RWPE1 (cell line): Measurements from ENCODE around the gene EEF1A2.

Source experiments
- CTCF ChIA-PET: fragments of 350-600 bp; sonication (Branson Sonifier 250); formaldehyde crosslinking; extraction: SDS; loops from one replicate; lab custom pipeline; 2021; lab: Yijun Ruan, JAX
- POLR2A ChIA-PET: fragments of 400-600 bp; formaldehyde crosslinking; extraction: SDS; loops from one replicate; lab custom pipeline; 2020; ENCODE audit warnings: antibody characterized with exemption; ENCODE audit not compliant: low non-redundant PET; lab: Yijun Ruan, JAX
- DNase-seq: peaks from one replicate; pipeline ENCODE4 v3.0.0; 2012; ENCODE audit warnings: low spot score
- H3K27ac ChIP-seq: fragments of 450-650 bp; 2 replicates; pipeline ENCODE4 v1.5.1; 2017
- TF ChIP-seq, protein P1 (sequence below): fragments of 450-650 bp; conservative IDR thresholded peaks from 2 replicates; pipeline ENCODE4 v1.5.1; 2017; ENCODE audit warnings: low read depth, mild to moderate bottlenecking

Gene EEF1A2

DNA sequence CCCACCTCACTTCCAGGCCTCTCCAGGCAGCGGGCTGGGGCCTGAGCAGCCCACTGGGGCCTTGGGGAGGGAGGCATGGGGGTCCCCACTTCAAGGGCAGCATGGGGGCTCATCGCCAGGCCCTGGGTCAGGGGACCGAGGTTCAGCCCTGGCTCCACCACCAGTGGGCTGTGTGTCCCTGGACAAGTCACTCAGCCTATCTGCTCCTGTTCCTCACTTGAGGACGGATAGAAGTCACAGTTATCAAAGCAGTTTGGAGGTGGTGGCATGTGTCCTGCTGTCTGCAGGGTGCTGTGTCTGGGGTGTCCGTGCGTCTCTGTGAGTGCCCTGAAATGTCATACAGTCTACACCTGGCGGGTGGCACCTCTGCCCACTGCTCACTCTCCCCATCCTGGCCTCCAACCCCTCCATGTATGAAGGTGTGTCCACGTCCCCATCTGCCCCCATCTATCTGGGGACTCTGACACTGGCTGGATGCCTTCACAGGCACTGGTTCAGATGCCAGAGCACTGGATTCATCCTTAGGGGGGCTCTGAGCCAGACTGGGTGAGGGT, 3.6 kb downstream of the EEF1A2 start:
- TF ChIP-seq, protein P1, sequence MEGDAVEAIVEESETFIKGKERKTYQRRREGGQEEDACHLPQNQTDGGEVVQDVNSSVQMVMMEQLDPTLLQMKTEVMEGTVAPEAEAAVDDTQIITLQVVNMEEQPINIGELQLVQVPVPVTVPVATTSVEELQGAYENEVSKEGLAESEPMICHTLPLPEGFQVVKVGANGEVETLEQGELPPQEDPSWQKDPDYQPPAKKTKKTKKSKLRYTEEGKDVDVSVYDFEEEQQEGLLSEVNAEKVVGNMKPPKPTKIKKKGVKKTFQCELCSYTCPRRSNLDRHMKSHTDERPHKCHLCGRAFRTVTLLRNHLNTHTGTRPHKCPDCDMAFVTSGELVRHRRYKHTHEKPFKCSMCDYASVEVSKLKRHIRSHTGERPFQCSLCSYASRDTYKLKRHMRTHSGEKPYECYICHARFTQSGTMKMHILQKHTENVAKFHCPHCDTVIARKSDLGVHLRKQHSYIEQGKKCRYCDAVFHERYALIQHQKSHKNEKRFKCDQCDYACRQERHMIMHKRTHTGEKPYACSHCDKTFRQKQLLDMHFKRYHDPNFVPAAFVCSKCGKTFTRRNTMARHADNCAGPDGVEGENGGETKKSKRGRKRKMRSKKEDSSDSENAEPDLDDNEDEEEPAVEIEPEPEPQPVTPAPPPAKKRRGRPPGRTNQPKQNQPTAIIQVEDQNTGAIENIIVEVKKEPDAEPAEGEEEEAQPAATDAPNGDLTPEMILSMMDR, result no peak
- ChIA-PET CTCF (interaction anchor here (0.6 to 2.0 kb wide), 12 partner anchors 10 to 479 kb away, joined by 3 to 20 read pairs (median 8); partner anchors contain the start of genes PPDPF and PTK6), POLR2A (interaction anchor here (2.4 kb wide), 1 partner anchor 25 kb away, joined by 25 read pairs; the partner anchor contains the start of gene PPDPF)
- DNase-seq, result no peak
- no peak overlapping the region for H3K27ac ChIP-seq

DNA sequence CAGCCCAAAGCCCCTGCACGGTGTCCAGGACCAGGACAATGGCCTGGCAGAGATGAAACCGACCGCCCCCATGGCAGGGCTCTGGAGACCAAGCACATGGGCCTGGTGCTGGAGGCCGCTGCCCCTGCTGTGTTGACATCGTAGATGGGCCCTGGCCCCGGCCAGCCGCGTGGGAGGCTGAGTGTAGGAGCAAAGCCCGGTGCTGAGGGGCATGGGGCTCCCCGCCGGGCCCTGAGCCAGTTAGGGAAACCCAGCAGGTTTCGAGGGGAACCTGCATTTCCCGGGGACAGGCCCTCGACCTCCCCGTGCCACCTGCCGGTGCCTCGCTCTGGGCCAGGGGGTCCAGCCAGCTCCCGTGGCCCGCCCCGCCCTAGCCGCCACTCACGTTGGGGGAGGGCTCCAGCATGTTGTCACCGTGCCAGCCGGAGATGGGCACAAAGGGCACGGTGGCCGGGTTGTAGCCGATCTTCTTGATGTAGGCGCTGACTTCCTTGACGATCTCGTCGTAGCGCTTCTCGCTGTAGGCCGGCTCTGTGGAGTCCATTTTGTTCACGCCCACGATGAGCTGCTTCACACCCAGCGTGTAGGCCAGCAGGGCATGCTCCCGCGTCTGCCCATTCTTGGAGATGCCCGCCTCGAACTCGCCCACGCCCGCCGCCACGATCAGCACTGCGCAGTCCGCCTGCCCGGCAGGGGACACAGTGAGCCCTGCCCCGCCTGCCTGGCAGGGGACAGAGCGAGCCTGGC, 4.3 kb downstream of the EEF1A2 start:
- CTCF ChIA-PET, result interaction anchor here (0.7 to 1.2 kb wide), 3 partner anchors 23 to 544 kb away, joined by 3 to 4 read pairs (median 3); no protein-coding TSS in a partner anchor
- POLR2A ChIA-PET, result no interaction called here

DNA sequence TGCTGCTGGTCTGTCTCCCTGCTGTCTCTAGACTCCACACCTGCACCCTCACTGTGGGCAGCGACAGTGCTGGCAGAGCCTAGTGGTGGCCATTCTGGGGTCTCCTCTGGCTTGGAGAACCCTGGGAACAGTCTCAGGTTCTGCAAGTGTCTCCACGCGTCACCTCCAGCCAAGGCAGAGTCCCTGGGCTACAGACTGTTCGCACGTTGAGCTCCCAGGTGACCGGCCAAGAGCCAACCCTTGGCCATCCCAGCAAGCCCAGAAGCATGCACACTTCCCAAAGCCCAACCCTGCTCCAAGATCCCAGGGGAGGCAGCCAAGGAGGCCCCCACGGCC, 4.8 kb downstream of the EEF1A2 start:
- no peak overlapping the region for H3K27ac ChIP-seq
- DNase-seq, result no peak
- TF ChIP-seq, protein P1, result no peak
- ChIA-PET CTCF (interaction anchor here (0.6 to 1.2 kb wide), 3 partner anchors 23 to 545 kb away, joined by 3 to 4 read pairs (median 3); no protein-coding TSS in a partner anchor), POLR2A (interaction anchor here (0.8 kb wide), 1 partner anchor 26 kb away, joined by 5 read pairs; the partner anchor contains the start of gene PPDPF)

More for the DNA sequence above, 4.3 kb downstream of the EEF1A2 start:
- DNase-seq, result no peak
- TF ChIP-seq, protein P1, result no peak
- no peak overlapping the region for H3K27ac ChIP-seq

DNA sequence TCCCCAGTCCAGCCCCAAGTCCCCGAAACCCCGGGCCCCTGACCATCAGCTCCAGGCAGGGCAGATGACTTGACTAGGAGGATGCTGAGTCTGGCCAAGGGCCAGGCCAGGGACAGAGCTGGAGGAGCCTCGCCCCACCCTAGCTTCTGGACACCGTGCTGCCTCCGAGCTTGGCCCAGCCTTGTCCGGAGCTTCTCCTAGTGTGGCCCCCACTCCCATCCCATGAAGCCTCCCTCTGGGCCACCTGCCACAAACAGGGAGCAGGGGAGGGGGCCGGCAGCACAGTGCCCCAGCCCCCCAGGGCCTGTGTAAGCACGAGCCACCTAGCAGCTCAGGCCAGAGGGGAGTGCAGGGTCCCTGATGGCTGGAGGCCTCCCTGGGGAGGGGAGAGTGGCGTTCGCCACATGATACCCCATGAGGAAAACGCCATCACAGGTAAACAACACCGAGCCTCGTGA, 5.3 kb downstream of the EEF1A2 start:
- DNase-seq, result no peak
- no peak overlapping the region for H3K27ac ChIP-seq
- ChIA-PET POLR2A (interaction anchor here (0.8 kb wide), 1 partner anchor 27 kb away, joined by 5 read pairs; the partner anchor contains the start of gene PPDPF), CTCF (interaction anchor here (0.5 to 1.2 kb wide), 4 partner anchors 24 to 545 kb away, joined by 3 to 6 read pairs (median 4); no protein-coding TSS in a partner anchor)
- TF ChIP-seq, protein P1, result no peak

DNA sequence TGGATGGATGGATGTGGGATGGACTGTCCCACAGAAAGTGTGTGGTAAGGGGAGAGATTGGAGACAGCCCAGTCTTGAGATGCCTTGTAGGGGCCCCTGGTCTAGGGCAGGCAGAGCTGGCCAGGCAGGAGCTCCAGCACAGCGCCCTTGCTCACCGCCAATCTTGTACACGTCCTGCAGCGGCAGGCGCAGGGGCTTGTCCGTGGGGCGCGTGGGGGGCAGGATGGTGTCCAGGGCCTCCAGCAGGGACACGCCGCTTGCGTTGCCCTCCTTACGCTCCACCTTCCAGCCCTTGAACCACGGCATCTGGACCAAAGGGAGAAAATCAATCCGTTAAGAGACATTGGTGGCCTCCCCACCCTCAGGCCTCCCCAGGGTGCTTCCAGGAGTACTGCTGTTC, 5.9 kb downstream of the EEF1A2 start:
- POLR2A ChIA-PET, result no interaction called here
- CTCF ChIA-PET, result interaction anchor here (0.5 kb wide), 1 partner anchor 141 kb away, joined by 6 read pairs; no protein-coding TSS in a partner anchor

DNA sequence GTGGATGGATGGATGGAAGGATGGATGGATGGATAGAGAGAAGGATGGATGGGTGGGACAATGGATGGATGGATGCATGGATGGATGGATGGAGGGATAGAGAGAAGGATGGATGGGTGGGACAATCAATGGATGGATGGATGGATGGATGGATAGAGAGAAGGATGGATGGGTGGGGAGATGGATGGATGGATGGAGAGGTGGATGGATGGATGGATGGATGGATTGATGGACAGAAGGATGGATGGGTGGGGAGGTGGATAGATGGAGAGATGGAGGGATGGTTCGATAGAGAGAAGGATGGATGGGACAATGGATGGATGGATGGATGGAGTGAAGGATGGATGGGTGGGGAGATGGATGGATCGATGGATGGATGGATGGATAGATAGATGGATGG, 6.4 kb downstream of the EEF1A2 start:
- no peak overlapping the region for H3K27ac ChIP-seq
- ChIA-PET POLR2A (no interaction called here), CTCF (no interaction called here)
- no peak for DNase-seq
- TF ChIP-seq, protein P1, result no peak

More for the DNA sequence above, 5.9 kb downstream of the EEF1A2 start:
- TF ChIP-seq, protein P1, result no peak
- H3K27ac ChIP-seq, result no peak overlapping the region
- DNase-seq, result no peak
